ENCODE results near the gene CRHR1.

The CRHR1 gene

GRCh38 chr17:45826919-45827588 lies 42.9 kb downstream of the CRHR1 start:
- Histone ChIP-seq H3K4me3 (replicated peaks; ENCODE audit: insufficient read depth, low read length) (no peak overlapping the region), H3K27ac (replicated peaks) (no peak overlapping the region), H3K27me3 (ENCODE audit: insufficient read depth, poor library complexity, severe bottlenecking) (no peaks in the 10 kb centered on the region)
- no peak for DNase-seq (ENCODE audit: low read depth in 1 of 2, low spot score in 1 of 2)
- TF ChIP-seq, protein P1, sequence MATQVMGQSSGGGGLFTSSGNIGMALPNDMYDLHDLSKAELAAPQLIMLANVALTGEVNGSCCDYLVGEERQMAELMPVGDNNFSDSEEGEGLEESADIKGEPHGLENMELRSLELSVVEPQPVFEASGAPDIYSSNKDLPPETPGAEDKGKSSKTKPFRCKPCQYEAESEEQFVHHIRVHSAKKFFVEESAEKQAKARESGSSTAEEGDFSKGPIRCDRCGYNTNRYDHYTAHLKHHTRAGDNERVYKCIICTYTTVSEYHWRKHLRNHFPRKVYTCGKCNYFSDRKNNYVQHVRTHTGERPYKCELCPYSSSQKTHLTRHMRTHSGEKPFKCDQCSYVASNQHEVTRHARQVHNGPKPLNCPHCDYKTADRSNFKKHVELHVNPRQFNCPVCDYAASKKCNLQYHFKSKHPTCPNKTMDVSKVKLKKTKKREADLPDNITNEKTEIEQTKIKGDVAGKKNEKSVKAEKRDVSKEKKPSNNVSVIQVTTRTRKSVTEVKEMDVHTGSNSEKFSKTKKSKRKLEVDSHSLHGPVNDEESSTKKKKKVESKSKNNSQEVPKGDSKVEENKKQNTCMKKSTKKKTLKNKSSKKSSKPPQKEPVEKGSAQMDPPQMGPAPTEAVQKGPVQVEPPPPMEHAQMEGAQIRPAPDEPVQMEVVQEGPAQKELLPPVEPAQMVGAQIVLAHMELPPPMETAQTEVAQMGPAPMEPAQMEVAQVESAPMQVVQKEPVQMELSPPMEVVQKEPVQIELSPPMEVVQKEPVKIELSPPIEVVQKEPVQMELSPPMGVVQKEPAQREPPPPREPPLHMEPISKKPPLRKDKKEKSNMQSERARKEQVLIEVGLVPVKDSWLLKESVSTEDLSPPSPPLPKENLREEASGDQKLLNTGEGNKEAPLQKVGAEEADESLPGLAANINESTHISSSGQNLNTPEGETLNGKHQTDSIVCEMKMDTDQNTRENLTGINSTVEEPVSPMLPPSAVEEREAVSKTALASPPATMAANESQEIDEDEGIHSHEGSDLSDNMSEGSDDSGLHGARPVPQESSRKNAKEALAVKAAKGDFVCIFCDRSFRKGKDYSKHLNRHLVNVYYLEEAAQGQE (IDR thresholded peaks at IDR 0.05; ENCODE audit: insufficient replicate concordance, low read depth) = no peak
- TF ChIP-seq POLR2AphosphoS5 (IDR thresholded peaks at IDR 0.05; ENCODE audit: low read depth) (no peak), SPI1 (IDR thresholded peaks at IDR 0.05; ENCODE audit: borderline replicate concordance, low read depth) (no peak), GABPA (IDR thresholded peaks at IDR 0.05; ENCODE audit: low read depth) (no peak)
- TF ChIP-seq, protein P2, sequence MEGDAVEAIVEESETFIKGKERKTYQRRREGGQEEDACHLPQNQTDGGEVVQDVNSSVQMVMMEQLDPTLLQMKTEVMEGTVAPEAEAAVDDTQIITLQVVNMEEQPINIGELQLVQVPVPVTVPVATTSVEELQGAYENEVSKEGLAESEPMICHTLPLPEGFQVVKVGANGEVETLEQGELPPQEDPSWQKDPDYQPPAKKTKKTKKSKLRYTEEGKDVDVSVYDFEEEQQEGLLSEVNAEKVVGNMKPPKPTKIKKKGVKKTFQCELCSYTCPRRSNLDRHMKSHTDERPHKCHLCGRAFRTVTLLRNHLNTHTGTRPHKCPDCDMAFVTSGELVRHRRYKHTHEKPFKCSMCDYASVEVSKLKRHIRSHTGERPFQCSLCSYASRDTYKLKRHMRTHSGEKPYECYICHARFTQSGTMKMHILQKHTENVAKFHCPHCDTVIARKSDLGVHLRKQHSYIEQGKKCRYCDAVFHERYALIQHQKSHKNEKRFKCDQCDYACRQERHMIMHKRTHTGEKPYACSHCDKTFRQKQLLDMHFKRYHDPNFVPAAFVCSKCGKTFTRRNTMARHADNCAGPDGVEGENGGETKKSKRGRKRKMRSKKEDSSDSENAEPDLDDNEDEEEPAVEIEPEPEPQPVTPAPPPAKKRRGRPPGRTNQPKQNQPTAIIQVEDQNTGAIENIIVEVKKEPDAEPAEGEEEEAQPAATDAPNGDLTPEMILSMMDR (IDR thresholded peaks at IDR 0.05; ENCODE audit: insufficient read depth, low read length) = no peak

- no peak for DNase-seq (ENCODE audit: low read depth in 1 of 2, low spot score in 1 of 2)
- TF ChIP-seq POLR2AphosphoS5 (IDR thresholded peaks at IDR 0.05; ENCODE audit: low read depth) = no peak
- TF ChIP-seq, protein P1 (IDR thresholded peaks at IDR 0.05; ENCODE audit: insufficient replicate concordance, low read depth) = no peak
- TF ChIP-seq, protein P2 (IDR thresholded peaks at IDR 0.05; ENCODE audit: insufficient read depth, low read length) = no peak
- no peak for TF ChIP-seq SPI1 (IDR thresholded peaks at IDR 0.05; ENCODE audit: borderline replicate concordance, low read depth)
- H3K4me3 ChIP-seq (replicated peaks; ENCODE audit: insufficient read depth, low read length) = no peak overlapping the region
- H3K27me3 ChIP-seq (ENCODE audit: insufficient read depth, poor library complexity, severe bottlenecking) = no peaks in the 10 kb centered on the region
- H3K27ac ChIP-seq (replicated peaks) = no peak overlapping the region
Observed at GRCh38 chr17:45828171-45828570, 44.1 kb downstream of the CRHR1 start.

- no peak for DNase-seq (ENCODE audit: low read depth in 1 of 2, low spot score in 1 of 2)
Observed at GRCh38 chr17:45828582-45829133, 44.5 kb downstream of the CRHR1 start.

More at GRCh38 chr17:45828582-45829133, 44.5 kb downstream of the CRHR1 start:
- no peak overlapping the region for H3K4me3 ChIP-seq (replicated peaks; ENCODE audit: insufficient read depth, low read length)
- H3K27ac ChIP-seq (replicated peaks) = no peak overlapping the region
- TF ChIP-seq, protein P1 (IDR thresholded peaks at IDR 0.05; ENCODE audit: insufficient replicate concordance, low read depth) = no peak
- TF ChIP-seq, protein P2 (IDR thresholded peaks at IDR 0.05; ENCODE audit: insufficient read depth, low read length) = no peak
- H3K27me3 ChIP-seq (ENCODE audit: insufficient read depth, poor library complexity, severe bottlenecking) = no peaks in the 10 kb centered on the region

Data from HL-60 (cell line).